ENCODE data around the gene ERRFI1.

DNA sequence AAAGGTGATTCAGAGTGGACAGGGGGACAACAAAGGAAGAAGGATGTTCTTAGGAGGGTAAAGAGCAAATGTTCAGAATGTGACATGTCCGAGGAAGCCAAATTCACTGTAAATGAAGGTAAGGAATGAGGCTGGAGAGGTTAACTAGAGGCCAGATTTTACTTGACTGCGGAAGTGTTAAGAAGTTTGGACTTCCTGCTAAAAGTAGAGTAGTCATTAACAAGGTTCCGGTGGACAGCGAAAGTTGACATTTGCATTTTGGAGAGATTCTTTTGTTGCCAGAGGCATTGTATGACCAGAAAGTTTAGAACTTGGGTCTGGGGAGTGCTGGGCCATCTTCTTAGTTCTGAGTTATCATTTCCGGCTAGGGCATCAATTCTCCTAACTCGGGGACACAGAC is 7.2 kb upstream of the ERRFI1 start:
- TF ChIP-seq, protein P1, sequence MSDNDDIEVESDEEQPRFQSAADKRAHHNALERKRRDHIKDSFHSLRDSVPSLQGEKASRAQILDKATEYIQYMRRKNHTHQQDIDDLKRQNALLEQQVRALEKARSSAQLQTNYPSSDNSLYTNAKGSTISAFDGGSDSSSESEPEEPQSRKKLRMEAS (IDR thresholded peaks at IDR 0.05) = no peak
- TF ChIP-seq FOXA1 (IDR thresholded peaks at IDR 0.05) (no peak), TAF1 (conservative IDR thresholded peaks at IDR 0.05) (no peak), EGR1 (IDR thresholded peaks at IDR 0.05; ENCODE audit: low read depth in 2 of 2) (no peak), RAD21 (IDR thresholded peaks at IDR 0.05) (no peak), SP1 (IDR thresholded peaks at IDR 0.05) (no peak), HNF4A (conservative IDR thresholded peaks at IDR 0.05) (no peak)
- TF ChIP-seq, protein P2, sequence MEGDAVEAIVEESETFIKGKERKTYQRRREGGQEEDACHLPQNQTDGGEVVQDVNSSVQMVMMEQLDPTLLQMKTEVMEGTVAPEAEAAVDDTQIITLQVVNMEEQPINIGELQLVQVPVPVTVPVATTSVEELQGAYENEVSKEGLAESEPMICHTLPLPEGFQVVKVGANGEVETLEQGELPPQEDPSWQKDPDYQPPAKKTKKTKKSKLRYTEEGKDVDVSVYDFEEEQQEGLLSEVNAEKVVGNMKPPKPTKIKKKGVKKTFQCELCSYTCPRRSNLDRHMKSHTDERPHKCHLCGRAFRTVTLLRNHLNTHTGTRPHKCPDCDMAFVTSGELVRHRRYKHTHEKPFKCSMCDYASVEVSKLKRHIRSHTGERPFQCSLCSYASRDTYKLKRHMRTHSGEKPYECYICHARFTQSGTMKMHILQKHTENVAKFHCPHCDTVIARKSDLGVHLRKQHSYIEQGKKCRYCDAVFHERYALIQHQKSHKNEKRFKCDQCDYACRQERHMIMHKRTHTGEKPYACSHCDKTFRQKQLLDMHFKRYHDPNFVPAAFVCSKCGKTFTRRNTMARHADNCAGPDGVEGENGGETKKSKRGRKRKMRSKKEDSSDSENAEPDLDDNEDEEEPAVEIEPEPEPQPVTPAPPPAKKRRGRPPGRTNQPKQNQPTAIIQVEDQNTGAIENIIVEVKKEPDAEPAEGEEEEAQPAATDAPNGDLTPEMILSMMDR (IDR thresholded peaks at IDR 0.05; ENCODE audit: low read depth, low read length, missing input control) = no peak
- TF ChIP-seq, protein P3, sequence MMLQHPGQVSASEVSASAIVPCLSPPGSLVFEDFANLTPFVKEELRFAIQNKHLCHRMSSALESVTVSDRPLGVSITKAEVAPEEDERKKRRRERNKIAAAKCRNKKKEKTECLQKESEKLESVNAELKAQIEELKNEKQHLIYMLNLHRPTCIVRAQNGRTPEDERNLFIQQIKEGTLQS (IDR thresholded peaks at IDR 0.05) = no peak
- TF ChIP-seq, protein P4, sequence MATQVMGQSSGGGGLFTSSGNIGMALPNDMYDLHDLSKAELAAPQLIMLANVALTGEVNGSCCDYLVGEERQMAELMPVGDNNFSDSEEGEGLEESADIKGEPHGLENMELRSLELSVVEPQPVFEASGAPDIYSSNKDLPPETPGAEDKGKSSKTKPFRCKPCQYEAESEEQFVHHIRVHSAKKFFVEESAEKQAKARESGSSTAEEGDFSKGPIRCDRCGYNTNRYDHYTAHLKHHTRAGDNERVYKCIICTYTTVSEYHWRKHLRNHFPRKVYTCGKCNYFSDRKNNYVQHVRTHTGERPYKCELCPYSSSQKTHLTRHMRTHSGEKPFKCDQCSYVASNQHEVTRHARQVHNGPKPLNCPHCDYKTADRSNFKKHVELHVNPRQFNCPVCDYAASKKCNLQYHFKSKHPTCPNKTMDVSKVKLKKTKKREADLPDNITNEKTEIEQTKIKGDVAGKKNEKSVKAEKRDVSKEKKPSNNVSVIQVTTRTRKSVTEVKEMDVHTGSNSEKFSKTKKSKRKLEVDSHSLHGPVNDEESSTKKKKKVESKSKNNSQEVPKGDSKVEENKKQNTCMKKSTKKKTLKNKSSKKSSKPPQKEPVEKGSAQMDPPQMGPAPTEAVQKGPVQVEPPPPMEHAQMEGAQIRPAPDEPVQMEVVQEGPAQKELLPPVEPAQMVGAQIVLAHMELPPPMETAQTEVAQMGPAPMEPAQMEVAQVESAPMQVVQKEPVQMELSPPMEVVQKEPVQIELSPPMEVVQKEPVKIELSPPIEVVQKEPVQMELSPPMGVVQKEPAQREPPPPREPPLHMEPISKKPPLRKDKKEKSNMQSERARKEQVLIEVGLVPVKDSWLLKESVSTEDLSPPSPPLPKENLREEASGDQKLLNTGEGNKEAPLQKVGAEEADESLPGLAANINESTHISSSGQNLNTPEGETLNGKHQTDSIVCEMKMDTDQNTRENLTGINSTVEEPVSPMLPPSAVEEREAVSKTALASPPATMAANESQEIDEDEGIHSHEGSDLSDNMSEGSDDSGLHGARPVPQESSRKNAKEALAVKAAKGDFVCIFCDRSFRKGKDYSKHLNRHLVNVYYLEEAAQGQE (IDR thresholded peaks at IDR 0.05) = no peak

All from liver (tissue), 3 donors.